ENCODE data around the gene CDNF.
"Not testable (repeated sequence)": the region's sequence is repeated elsewhere in the genome, so short reads cannot be mapped to it uniquely, and the experiment has no call there.

CDNF gene

GRCh38 chr10:14837757-14838581 lies at the start of gene CDNF, which contains the start of the genes HSPA14 and MSANTD7:
Gene CDNF (minus strand): TSS chr10:14838037. CDS start chr10:14837946, 91 bp downstream.
Gene HSPA14 (plus strand): TSS chr10:14838306. CDS start chr10:14838403, 97 bp downstream.
Gene MSANTD7 (plus strand): TSS chr10:14838306. CDS start chr10:14842285, 3,979 bp downstream.
- peak; percentile 91 for DNase-seq

DNA sequence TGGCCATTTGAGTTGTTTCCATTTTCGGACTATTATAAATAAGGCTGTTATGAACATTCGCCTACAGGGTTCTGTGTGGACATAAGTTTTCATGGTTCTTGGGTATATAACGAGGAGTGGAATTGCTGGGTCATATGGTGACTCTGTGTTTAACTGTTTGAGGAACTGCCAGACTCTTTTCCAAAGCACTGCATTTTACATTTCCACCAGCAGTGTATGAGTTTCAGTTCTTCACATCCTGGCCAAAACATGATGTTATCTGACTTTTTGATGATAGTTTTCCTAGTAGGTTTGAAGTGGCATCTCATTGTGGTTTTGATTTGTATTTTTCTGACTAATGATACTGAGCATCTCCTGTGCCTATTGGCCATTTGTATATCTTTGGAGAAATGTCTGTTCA lies 46.2 kb upstream of the CDNF start:
- DNase-seq: no peak

DNA sequence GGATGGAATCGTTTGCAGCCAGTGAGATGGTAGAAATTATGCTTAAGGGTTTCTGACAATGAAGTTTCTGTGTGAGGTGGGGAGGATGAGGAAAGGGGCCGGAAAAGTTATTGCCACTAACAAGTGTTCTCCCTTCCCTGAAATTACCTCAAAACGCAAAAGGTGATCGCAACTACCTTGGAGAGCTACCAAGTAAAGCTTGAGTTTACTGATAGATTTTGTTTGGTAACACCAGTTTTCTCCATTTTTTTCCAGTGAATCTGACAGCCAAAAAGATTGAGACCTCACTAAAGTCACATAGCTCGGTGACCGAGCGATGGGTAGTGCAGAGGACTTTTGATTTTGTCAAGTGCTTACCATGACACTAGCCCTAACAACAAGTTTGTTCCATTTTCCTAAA lies 42.4 kb upstream of the CDNF start:
- DNase-seq: no peak

DNA sequence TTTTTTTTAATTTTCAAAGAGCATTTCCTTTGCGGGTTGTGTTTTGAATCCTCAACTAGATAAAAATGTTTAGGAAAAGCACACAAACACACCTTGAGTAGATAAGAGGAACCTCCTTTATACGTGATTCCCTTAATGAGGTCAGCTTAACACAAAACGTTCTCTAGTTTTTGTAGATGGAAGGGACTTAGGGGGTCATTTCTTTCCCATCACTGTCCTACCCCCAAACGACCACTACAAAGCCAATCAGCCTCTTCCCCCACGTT lies 42.0 kb upstream of the CDNF start:
- DNase-seq: no peak

DNA sequence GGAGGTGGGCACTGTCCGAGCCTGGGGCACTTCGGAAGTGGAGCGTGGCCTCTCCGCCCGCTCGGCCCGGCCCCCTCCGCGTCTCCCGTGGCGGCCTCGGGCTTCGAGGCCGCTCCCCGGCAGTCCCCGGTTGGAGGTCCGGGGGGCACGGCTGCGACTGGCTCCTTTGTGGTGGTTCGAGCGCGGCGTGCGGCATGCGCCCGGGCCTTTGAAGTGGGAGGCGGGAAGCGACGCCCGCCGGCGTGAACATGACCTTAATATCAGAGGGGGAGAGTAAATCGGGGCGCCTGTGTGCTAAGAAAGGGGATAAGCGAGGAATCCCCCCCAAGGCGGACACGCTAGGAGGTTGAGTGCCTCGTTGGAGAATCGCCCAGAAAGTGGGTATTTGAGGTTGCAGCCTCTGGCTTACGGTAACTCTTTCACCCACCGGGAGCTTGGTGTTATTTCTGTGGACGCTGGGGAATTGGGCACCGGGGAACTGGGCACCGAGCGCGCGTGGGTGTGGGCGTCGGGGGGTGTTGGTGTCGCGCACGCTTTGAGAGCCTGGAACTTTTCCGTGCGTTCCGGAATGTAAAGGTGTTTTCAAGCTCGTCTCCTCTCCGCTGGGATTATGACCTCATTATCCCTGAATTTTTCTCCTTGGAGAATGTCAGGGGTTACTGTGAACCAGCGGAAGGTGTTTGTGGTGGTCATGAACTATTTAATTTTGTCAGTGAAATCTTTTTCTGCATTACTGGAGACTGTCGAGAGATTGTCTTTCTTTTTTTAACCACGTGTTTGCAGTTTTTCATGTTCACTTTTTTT lies 41.5 kb upstream of the CDNF start:
- DNase-seq: peak; percentile 11

- peak; percentile 85 for DNase-seq
Observed at GRCh38 chr10:14878266-14879123, 40.7 kb upstream of the CDNF start, which contains the start of gene SUV39H2. Gene SUV39H2 (plus strand): TSS chr10:14878866. CDS start chr10:14878889, 23 bp downstream.

GRCh38 chr10:14876764-14877163 lies 38.9 kb upstream of the CDNF start:
- no peak for DNase-seq

DNA sequence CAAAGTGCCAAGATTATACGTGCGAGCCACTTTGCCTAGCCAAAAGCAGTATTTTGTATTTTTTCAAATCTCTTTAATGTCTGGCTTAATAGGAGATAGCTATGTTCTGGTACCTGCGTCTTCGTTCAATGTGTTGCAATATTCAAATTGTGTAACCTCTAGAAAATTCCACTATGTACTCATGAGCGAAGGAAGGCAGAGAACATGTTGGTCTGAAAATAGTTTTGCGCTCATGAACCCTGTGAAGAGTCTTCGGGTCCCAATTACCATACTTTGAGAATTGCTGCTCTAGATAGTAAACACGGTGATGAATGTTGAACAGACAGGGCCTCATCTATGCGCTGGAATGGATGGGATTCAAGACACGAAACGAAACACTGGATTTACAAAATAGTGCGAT lies 38.1 kb upstream of the CDNF start:
- DNase-seq: no peak

DNA sequence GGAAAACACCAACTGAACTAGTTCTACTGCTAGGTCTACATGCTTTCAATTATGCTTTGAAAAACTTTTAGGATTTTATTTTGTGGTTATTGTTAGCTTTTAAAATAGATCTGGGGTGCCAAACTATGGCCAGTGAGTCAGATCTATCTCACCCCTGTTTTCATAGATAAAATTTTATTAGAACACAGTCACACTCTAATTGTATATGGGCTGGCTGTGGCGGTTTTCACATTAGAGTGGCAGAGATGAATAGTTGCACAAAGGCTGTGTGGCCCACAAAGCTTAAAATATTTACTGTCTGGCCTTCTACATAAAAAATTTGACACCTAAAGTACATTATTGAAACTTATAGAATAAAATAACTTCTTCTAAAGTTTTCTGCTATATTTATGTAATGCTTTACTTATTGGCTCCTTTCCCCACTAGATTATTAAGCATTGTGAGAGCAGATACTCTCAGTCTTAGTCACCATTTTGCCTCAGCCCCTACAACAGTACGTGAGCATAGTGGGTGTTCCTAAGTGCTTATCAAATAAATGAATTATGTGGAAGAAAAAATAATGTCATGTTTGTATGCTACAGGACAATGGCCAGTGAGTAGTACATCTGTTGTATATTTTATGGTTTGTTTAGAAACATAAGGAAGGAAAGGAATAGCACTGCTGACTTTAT lies 35.4 kb upstream of the CDNF start:
- DNase-seq: no peak

DNA sequence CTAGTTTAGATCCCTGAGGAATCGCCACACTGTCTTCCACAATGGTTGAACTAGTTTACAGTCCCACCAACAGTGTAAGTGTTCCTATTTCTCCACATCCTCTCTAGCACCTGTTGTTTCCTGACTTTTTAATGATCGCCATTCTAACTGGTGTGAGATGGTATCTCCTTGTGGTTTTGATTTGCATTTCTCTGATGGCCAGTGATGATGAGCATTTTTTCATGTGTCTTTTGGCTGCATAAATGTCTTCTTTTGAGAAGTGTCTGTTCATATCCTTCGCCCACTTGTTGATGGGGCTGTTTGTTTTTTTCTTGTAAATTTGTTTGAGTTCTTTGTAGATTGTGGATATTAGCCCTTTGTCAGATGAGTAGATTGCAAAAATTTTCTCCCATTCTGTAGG lies 27.0 kb upstream of the CDNF start:
- not testable (repeated sequence) for DNase-seq

DNA sequence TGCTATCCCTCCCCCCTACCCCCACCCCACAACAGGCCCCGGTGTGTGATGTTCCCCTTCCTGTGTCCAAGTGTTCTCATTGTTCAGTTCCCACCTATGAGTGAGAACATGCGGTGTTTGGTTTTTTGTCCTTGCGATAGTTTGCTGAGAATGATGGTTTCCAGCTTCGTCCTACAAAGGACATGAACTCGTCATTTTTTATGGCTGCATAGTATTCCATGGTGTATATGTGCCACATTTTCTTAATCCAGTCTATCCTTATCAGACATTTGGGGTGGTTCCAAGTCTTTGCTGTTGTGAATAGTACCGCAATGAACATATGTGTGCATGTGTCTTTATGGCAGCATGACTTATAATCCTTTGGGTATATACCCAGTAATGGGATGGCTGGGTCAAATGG lies 26.6 kb upstream of the CDNF start:
- DNase-seq: not testable (repeated sequence)

- no peak for DNase-seq
Observed at GRCh38 chr10:14860791-14861190, 23.0 kb upstream of the CDNF start.

GRCh38 chr10:14859775-14860174 lies 21.9 kb upstream of the CDNF start:
- DNase-seq: no peak

GRCh38 chr10:14859043-14859442 lies 21.2 kb upstream of the CDNF start:
- no peak for DNase-seq

- no peak for DNase-seq
Observed at GRCh38 chr10:14858338-14858960, 20.6 kb upstream of the CDNF start.

DNA sequence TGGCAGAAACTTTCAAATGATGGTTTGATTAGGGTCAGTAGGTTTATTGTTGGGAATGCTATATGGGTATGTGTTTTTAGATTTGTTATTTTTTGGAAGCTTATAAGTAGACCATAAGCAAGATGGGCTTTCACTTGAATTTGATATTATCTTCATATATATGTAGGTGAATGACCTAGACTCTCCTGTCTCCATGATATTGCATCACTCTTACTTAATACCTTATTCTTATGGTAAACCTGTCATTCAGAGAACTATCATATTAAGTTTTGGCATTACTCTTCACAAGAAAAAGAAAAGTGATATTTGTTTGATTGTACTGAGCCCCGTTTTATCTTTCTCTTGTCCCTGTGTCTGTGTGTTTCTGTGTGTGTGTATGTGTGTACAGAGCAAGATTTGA lies 17.6 kb upstream of the CDNF start:
- no peak for DNase-seq

DNA sequence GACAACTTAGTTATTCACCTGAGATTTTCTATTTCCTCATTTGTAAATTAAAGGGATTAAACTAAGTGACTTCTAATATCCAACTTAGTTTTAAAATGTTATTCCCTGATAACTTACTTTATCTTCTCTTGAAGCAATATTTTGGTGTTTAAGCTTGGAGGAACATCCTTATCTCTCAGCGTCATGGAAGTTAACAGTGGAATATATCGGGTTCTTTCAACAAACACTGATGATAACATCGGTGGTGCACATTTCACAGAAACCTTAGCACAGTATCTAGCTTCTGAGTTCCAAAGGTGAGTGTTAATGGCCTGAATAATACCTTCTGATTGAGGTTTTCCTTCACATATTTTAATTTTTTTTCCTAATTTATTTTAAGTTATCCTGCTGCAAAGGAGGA lies 14.4 kb upstream of the CDNF start:
- DNase-seq: no peak

DNA sequence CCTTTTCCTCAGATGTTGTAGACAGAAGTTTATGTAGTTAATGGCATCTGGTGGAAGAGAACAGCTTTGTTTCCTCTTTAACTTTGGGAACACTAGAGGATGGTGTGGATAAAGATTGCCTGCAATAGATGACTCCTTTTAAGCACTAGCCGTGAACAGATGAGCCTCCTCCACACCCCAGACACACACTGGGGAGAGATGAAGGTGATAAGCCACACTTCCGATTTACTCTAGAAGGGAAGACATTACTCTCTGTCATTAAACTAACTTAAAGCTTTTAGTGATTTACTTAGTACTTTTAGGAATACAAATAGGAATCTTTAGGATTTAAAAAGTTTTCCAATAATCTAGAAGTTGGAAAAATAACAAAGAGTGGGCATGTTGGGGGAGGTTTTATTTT lies 7.1 kb upstream of the CDNF start:
- no peak for DNase-seq

- DNase-seq: no peak
Observed at GRCh38 chr10:14843327-14843988, 5.6 kb upstream of the CDNF start.

GRCh38 chr10:14840178-14840577 lies 2.3 kb upstream of the CDNF start:
- DNase-seq: no peak

- DNase-seq: no peak
Observed at GRCh38 chr10:14839305-14839695, 1.5 kb upstream of the CDNF start.
